Tibial artery (tissue), 4 donors: ENCODE measurements around the gene ZNF613.
A peak's percentile ranks its signal among the peaks of the same experiment; 100 is the strongest.
"Not testable (repeated sequence)": the region's sequence is repeated elsewhere in the genome, so short reads cannot be mapped to it uniquely, and the experiment has no call there.

Source experiments
- DNase-seq, 2 donors: peaks; one replicate each; pipeline ENCODE4 v3.0.0-alpha.2; 2019
- H3K27ac ChIP-seq, 2 donors: fragments of 200-600 bp; sonication (generic) in 1 of 2; 1 replicate in 1 of 2; 2 replicates in 1 of 2; pipeline ENCODE4 v1.5.1; 2018 to 2019; ENCODE audit warnings: mild to moderate bottlenecking in 1 of 2
- H3K27me3 ChIP-seq, 2 donors: fragments of 200-600 bp; sonication (generic) in 1 of 2; one replicate each; pipeline versions ENCODE4 v1.5.1 to v1.6.0; 2016 to 2019
- H3K36me3 ChIP-seq, 3 donors: fragments of 200-600 bp; sonication (generic) in 2 of 3; one replicate each; pipeline ENCODE4 v1.5.1; 2016 to 2019; ENCODE audit warnings: mild to moderate bottlenecking in 2 of 3
- H3K4me1 ChIP-seq, 4 donors: fragments of 200-600 bp; sonication (generic) in 2 of 4; 1 replicate in 3 of 4; 2 replicates in 1 of 4; pipeline ENCODE4 v1.5.1; 2016 to 2019
- H3K4me3 ChIP-seq, 2 donors: fragments of 200-600 bp; sonication (generic) in 1 of 2; 1 replicate in 1 of 2; 2 replicates in 1 of 2; pipeline ENCODE4 v1.5.1; 2018 to 2019; ENCODE audit warnings: mild to moderate bottlenecking in 2 of 2
- H3K9me3 ChIP-seq, 3 donors: fragments of 200-600 bp; sonication (generic) in 1 of 3; one replicate each; pipeline ENCODE4 v1.5.1; 2016 to 2019
- intact Hi-C: fragments of 100-400 bp; cut with DNase I; formaldehyde crosslinking; loops from one replicate; pipeline ENCODE4 v1.15.0; 2023; ENCODE audit warnings: low total_unique reads
- TF ChIP-seq, protein P1 (sequence below), 2 experiments: fragments of 200-600 bp in 1 of 2; fragments of 450-650 bp in 1 of 2; IDR thresholded peaks; one replicate each; pipeline ENCODE4 v1.5.1; 2017 to 2019; ENCODE audit warnings: antibody characterized with exemption in 2 of 2, mild to moderate bottlenecking in 1 of 2, moderate library complexity in 1 of 2

The ZNF613 gene

DNA sequence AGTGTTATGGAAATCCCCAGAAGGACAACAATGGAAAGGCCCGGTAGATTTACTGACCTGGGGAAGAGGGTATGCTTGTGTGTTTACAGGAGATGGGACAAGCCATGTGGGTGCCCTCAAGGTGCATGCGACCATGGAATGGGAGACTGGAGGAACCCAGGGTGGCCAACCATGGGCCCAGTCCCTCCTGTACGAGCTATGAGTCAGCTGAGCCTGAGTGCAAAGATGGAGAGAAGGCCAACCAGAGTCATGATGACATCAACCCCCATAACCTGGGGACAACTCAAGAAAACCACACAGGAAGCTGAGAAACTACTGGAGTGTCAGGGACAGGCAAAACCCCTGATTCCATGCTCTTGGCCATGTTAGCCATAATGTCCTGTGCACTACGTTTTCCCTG lies 51.6 kb downstream of the ZNF613 start:
- TF ChIP-seq, protein P1, sequence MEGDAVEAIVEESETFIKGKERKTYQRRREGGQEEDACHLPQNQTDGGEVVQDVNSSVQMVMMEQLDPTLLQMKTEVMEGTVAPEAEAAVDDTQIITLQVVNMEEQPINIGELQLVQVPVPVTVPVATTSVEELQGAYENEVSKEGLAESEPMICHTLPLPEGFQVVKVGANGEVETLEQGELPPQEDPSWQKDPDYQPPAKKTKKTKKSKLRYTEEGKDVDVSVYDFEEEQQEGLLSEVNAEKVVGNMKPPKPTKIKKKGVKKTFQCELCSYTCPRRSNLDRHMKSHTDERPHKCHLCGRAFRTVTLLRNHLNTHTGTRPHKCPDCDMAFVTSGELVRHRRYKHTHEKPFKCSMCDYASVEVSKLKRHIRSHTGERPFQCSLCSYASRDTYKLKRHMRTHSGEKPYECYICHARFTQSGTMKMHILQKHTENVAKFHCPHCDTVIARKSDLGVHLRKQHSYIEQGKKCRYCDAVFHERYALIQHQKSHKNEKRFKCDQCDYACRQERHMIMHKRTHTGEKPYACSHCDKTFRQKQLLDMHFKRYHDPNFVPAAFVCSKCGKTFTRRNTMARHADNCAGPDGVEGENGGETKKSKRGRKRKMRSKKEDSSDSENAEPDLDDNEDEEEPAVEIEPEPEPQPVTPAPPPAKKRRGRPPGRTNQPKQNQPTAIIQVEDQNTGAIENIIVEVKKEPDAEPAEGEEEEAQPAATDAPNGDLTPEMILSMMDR (IDR thresholded peaks at IDR 0.05), result no peak
- intact Hi-C loops, result no loop called here
- no peak overlapping the region for H3K27ac ChIP-seq
- H3K4me1 ChIP-seq, result no peaks in the 10 kb centered on the region
- no peak overlapping the region for H3K4me3 ChIP-seq
- peaks cover 66 to 86% (median 82%) of the 10 kb centered on the region in 3 donors for H3K36me3 ChIP-seq
- no peaks in the 10 kb centered on the region for H3K27me3 ChIP-seq
- H3K9me3 ChIP-seq, result peaks cover 0 to 90% (median 77%) of the 10 kb centered on the region in 3 donors
- DNase-seq, result no peak

DNA sequence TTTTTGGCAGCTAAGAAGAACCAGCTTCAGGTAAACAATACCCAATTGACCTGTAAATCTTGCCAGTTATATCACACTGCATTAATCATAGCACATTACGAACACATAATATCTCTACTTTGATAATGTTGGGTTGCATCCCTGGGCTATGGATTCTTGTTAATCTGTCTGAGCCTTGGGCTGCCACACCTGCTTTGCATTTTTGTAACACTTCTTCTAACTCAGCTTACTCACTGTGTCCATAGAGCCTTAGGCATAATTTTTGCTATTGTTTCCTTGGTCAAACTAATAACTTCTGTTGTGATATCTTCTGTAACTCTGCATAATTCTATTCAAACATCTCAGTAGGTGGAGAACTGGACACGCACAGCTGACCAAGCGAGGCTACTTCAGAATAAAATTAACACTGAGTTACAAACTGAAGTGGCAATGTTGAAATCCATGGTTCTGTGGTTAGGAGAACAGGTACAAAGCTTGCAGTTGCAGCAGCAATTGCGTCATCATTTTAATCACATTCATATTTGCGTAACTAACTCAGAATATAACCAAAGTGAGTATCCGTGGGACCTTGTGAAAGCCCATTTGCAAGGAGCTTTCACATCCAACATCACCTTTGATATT lies 53.0 kb downstream of the ZNF613 start:
- Histone ChIP-seq H3K9me3 (peaks cover 0 to 89% (median 72%) of the 10 kb centered on the region in 3 donors), H3K27ac (no peak overlapping the region), H3K4me1 (peaks cover 0 to 6% (median 2%) of the 10 kb centered on the region in 4 donors), H3K4me3 (no peak overlapping the region), H3K36me3 (peaks cover 58 to 83% (median 71%) of the 10 kb centered on the region in 3 donors), H3K27me3 (no peaks in the 10 kb centered on the region)
- TF ChIP-seq, protein P1 (IDR thresholded peaks at IDR 0.05), result no peak
- DNase-seq, result no peak
- intact Hi-C loops, result no loop called here

GRCh38 chr19:51980926-51981325 lies 53.7 kb downstream of the ZNF613 start:
- H3K9me3 ChIP-seq, result peaks cover 0 to 86% (median 65%) of the 10 kb centered on the region in 3 donors
- intact Hi-C loops, DNase-seq, H3K27me3 ChIP-seq, H3K4me3 ChIP-seq, H3K27ac ChIP-seq: not testable (repeated sequence)
- H3K36me3 ChIP-seq, result peaks cover 55 to 77% (median 64%) of the 10 kb centered on the region in 3 donors
- H3K4me1 ChIP-seq, result peaks cover 0 to 12% (median 7%) of the 10 kb centered on the region in 4 donors

DNA sequence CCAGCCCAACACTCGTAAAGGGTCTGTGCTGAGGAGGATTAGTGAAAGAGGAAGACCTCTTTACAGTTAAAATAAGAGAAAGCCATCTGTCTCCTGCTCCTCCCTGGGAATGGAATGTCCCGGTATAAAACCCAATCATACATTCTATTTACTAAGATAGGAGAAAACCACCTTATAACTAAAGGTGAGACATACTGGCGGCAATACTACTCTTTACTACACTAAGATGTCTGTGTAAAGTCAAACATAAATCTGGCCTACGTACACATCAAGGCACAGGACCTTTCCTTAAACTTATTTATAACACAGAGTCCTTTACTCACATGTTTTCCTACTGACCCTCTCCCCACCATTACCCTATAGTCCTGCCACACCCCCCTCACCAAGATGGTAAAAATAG lies 56.1 kb downstream of the ZNF613 start:
- H3K4me1 ChIP-seq, result peaks cover 0 to 12% (median 9%) of the 10 kb centered on the region in 4 donors
- TF ChIP-seq, protein P1 (IDR thresholded peaks at IDR 0.05), result no peak
- H3K27ac ChIP-seq, result no peak overlapping the region
- H3K4me3 ChIP-seq, result no peak overlapping the region
- H3K27me3 ChIP-seq, result no peaks in the 10 kb centered on the region
- intact Hi-C loops, result no loop called here
- peaks cover 0 to 74% (median 44%) of the 10 kb centered on the region in 3 donors for H3K9me3 ChIP-seq
- H3K36me3 ChIP-seq, result peaks cover 38 to 53% (median 40%) of the 10 kb centered on the region in 3 donors
- no peak for DNase-seq

DNA sequence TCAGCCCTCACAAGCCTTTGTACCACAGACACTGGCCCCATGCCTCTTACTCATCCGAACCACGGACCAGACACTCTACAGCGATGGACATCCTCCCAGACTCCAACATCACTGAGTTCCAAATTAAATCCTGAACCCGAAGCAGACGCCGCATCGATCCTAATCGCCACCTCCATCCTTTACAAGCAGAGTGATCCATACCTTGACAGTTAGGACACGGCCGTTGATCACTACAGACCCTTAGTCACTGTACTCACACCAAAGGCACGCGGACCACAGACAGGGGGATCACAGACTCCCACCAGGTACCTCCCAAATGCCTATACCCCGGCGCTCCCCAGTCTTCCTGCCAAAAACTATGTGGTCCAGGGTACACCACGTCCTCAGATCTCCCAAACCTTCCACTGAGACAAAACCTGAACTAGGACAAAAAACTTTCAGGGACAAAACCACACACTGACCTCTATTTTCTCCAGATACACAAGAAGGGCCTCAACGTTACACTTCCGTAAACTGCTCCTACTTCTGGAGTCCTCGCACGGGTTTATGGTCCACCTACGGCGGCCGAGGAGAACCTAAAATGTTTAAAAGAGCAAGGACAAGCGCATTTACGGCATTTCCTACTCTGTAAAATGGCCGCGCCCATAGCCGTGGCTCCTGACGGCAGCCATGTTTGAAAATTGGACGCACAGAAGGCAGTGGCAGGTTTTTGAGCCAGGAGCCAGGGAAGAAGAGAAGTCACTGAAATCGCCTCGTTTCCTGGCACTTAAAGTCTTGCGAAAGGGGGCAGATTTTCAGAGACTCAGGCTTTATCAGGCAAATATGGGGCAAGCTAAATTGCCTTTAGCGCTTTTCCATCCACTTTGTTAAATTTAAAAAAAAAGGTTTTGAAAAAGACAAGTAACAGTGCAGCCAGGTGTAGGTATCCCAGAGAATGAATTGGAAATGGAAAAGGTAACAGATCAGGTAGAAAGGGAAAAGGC lies 59.3 kb downstream of the ZNF613 start, which contains the start of gene ZNF350:
ZNF350 (minus strand) TSS at position 532 of the 983 bp plus-strand sequence. CDS start 12,480 bp downstream, outside the sequence.
- intact Hi-C loops, result no loop called here
- H3K4me3 ChIP-seq, result peak within 1 kb of the TSS; percentile 61 to 74
- peak; percentile 96 for DNase-seq
- H3K36me3 ChIP-seq, result peaks cover 10 to 20% (median 17%) of the 10 kb centered on the region in 3 donors
- H3K4me1 ChIP-seq, result peaks cover 0 to 12% (median 9%) of the 10 kb centered on the region in 4 donors
- H3K27me3 ChIP-seq, result no peaks in the 10 kb centered on the region
- TF ChIP-seq, protein P1 (IDR thresholded peaks at IDR 0.05), result no peak
- peak within 1 kb of the TSS; percentile 80 to 83 for H3K27ac ChIP-seq
- peaks cover 0 to 74% (median 50%) of the 10 kb centered on the region in 3 donors for H3K9me3 ChIP-seq
